Stimulated activated CD4-positive, alpha-beta T cell treated with anti-CD3 and anti-CD28 coated beads, Interleukin-1b, Interleukin-23, amount 100 ng/mL, for 24 hours (primary cell): ENCODE results near the gene GFPT2.

Experiments used
- DNase-seq, 4 experiments: peaks; one replicate each; pipeline ENCODE4 v3.0.0-alpha.2; 2020; ENCODE audit warnings: low read depth in 4 of 4, low spot score in 1 of 4

GFPT2 gene

DNA sequence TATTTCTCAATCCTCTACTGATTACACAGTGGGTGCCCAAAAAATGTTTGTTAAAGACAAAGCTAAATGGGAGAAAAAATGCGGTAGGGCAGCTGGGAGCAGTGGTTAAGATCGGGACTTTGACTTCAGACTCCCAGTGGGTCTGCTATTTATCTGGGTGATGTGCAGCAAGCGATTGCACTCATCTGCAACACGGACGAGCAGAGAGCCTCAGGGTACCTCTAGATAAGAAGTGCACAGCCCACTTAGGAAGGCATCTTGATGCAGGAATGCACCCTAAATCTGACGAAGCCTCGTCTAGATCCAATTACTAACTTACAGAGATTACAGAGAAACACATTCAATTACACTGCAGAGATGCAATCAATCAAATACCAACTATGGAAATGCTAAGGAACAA is 65.3 kb downstream of the GFPT2 start:
- no peak for DNase-seq

DNA sequence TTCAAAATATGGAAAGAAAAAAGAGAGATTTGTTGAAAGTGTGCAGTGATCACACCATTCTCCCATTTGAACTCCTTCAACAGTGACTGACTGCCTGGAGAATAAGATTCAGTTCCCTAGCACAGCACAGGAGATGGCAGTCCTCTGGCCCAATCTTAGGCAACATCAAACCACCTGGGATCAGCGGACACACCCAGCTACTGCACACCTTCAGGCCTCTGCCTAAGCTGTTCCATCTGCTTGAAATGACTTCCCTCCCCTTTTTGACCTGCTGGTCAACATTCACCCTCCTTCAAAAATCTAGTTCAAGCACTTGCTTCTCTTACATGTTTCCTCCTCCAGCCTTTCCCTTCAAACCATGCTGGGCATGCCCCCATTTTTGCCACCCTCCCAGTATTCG is 65.7 kb downstream of the GFPT2 start:
- DNase-seq: no peak

DNA sequence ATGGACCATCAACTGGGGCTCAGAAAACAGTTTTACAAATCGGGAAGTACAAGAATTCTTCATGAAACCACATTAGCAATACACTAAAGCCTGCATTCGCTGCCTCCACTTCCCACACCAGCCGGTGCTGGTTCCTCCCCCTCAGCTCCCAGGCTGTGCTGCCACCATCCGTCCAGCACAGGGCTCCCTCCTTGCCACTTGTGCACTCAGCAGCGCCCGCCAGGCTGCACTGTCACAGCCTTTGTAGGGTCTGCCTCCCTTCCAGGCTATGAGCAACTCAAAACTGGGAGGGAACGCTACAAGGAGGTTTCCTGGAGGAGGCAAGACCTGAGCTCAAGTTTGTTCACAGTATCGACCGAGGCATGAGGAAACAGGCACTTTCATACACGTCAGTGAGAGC is 69.0 kb downstream of the GFPT2 start:
- DNase-seq: no peak

DNA sequence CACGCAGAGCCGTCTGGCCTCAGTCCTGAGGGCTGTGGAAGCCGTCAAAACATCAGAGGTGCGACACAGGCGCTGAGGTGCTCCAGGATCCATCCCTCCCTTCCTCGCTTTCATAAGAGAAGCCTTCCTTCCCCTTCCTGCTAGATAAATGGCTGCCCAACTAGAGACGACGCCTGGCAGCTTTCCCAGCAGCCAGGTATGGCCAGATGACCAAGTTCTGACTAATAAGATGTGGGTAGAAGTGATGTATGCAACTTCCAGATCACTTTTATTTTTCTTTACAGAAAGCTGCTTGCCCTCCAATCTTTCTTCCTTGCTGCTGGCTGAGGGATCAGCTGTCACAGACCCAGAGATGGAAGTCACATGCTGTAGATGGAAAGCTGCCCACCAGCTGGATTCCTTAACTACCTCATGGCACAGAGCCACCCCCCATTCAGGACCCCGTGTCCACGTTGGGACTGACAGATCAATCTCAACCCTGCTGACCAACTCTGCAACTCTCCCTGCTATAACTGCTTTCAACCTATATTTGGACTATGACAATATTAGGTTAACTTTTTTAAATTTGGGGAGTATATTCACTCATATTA is 70.0 kb downstream of the GFPT2 start:
- DNase-seq: no peak

DNA sequence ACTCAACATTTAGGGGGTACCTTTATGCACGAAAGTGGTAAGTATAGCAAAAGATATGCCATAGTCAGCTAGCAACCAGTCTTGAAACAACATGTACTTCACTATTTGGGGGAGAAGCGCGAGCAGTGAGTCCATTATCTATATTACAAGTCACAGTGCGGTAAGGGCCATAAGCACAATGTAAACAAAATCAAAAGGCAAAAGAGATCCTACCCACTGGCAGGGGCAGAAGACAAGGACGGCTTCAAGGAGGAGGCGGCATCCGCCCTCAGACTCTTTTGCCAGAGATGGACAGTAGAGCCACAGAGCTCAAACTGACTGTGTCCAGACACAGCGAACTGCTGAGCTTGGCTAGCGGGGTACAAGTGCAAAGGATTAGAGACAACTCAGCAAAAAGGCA is 70.9 kb downstream of the GFPT2 start:
- no peak for DNase-seq

DNA sequence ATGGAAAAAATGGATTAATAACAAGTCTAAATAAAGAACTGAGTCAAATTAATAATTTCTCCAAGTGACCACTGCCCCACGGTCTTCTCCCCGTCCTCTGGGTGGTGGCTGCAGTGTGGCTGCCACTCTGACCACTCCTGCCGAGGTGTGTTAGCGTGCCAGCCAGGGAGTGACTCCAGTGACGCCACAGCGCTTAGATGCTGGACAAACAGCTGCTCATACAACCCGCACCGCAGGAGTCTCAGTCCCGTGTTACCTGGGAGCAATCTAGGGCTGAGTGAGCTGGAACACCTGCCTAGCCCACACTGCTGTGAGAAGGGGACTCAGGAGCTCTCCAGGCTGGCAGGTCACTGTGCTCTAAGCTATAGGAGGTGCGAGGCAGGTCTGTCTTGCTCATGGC is 71.4 kb downstream of the GFPT2 start:
- no peak for DNase-seq

DNA sequence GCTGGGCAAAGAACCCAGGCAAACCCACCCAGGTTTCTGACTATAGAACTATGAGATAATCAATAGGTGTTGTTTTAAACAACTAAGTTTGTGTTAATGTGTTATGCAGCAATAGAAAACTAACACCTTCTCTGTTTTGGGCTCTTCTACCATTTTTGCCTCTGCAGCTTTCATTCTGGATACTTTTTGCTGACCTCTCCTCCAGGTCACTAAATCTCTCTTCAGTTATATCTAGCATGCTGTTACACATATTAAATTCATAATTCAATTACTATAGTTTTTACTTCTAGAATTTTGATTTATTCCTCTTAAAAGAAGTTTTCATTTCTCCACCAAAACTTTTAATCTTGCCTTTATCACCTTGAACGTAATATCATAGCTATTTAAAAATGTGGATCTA is 78.4 kb downstream of the GFPT2 start:
- no peak for DNase-seq

DNA sequence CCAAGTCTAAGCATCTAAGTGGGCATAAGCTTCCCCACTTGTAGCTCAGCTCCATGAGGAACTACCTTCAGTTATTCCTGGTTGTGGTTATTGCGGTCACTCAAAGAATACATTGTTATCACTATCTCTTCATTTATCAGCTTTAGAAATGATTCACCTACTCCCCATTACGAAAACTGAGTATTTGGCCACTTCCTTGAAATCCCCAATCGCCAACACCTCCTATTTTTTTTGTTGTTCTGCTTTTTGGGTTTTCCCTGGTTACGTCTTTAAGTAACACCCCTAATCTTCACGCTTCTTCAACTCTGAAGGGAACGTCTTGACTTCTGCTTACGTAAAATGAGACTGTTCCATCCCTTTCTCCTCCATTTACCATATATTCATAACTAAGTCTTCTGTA is 81.9 kb downstream of the GFPT2 start:
- no peak for DNase-seq

DNA sequence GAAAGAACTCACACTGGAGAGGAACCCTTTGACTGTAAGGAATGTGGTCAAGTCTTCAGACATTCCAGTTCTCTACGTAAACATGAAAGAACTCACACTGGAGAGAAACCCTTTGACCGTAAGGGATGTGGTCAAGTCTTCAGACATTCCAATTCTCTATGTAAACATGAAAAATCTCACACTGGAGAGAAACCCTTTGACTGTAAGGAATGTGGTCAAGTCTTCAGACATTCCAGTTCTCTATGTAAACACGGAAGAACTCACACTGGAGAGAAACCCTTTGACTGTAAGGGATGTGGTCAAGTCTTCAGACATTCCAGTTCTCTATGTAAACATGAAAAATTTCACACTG is 93.9 kb downstream of the GFPT2 start:
- DNase-seq: no peak

DNA sequence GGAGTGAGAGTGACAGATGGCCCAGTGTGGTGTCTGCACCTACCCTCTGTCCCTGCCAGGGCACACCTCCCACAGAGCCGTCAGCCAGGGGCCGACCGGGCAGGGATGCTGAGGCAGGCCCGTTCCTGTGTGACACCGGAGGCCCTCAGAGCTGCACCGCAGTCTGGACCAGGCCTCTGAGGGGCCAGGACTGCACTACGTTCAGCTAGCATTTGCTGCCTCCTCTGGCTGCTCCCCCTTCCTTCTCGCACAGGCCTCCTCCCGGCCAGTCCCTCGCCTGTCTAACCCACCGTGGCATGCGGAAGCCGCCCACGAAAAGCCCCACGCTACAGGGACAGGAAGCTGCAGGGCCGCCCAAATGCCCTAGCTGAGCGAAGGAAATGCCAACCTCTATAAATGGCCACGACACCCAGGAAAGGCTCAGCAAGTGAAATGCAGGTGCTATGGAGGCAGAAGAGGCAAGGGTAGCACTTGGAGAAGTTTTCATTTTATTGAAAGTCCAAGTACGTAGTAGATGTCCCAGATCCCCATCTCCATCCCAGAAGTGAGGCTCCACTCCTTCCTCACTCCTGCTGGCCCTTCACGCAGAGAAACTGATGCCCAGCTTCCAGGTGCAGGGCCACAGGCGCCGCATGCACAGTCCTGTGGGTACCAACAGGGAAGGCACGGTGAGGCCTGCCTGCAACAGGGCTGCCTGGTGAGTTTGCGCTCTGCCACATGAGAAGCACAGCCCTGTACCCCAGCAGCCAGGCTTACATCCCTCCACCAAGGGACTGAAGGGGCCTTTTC is 99.9 kb downstream of the GFPT2 start:
- no peak for DNase-seq

DNA sequence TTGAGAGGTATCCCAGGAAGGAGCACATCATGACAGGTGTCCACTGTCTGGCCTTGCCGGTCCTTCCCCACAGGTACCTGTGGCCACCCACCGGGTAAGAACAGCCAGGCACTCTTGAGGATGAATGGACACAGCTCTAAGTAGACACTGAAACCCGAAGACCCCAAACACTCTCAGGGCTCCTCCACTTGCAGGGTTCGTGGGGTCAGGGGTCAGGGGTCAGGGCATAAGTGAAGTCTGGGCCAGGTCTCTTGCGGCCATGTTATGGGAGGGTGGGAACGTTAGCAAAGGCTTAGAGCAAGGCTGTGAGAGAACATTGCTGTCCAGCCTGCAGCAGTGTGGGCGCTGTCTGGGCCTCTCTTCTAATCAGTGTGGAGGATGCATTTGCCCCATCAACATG is 101.2 kb downstream of the GFPT2 start:
- DNase-seq: no peak

DNA sequence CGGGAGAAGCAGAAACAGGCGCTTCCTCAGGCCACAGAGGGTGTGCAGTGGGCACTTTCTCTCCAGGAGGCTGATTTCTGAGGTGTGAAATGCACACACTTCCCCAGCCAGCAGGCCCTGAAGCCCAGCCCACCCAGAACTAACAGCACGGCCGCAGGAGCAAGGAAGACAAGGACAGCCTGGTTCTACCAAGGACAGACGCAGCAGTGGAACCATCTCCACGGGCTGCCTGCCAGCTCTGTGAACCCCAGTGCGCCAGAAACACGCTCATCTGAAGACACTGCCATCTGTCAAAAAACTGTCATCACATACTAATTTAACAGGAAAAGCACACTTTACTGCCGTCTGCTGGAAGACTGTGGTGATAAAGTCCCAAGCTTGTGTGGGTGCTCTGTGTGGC is 102.0 kb downstream of the GFPT2 start:
- no peak for DNase-seq
